GM12878 (cell line): ENCODE measurements around the gene SPAAR. TPM values are rescaled to one million over a fixed set of nuclear protein-coding genes. Genes with fewer than 3 reads are reported as not detected.

Source experiments
- ATAC-seq: fragments of 200-7000 bp; cut with Tn5 transposase; 3 replicates; pipeline ENCODE4 v1.9.1; 2020; ENCODE audit warnings: mild to moderate bottlenecking, moderate library complexity
- BruUV-seq: library from RNA; stranded (reverse); fragments of 400-500 nt; replicated peaks from 2 replicates; lab custom pipeline; 2021; lab: Mats Ljungman, UMichigan
- CTCF ChIA-PET: fragments of 300-600 bp; sonication (Branson Sonifier 250); formaldehyde crosslinking; extraction: SDS; loops from one replicate; lab custom pipeline; 2021; ENCODE audit warnings: inconsistent platforms; lab: Yijun Ruan, JAX
- POLR2A ChIA-PET: fragments of 350-600 bp; formaldehyde crosslinking; extraction: SDS; loops from one replicate; lab custom pipeline; 2021; ENCODE audit warnings: inconsistent platforms; lab: Charles Lee
- RAD21 ChIA-PET: fragments of 300-600 bp; sonication (Branson Sonifier 250); formaldehyde crosslinking; loops from one replicate; lab custom pipeline; 2023; ENCODE audit warnings: antibody characterized with exemption; ENCODE audit not compliant: unreplicated experiment; lab: Charles Lee
- SMC1A ChIA-PET: fragments of 300-600 bp; sonication (Branson Sonifier 250); formaldehyde crosslinking; loops from one replicate; lab custom pipeline; 2023; ENCODE audit not compliant: unreplicated experiment, uncharacterized antibody; lab: Charles Lee
- DNase-seq: peaks from one replicate; pipeline ENCODE4 v3.0.0-alpha.2; 2011; ENCODE audit warnings: low read depth, low spot score
- FAIRE-seq: peaks from 3 replicates; lab custom pipeline; 2011; peaks lifted over from hg19 to GRCh38; lab: Jason Lieb, UNC
- H2AFZ ChIP-seq: 2 replicates; pipeline ENCODE4 v1.6.0; 2011; ENCODE audit warnings: low read depth, low read length, control low read depth; ENCODE audit not compliant: control insufficient read depth
- H3K27ac ChIP-seq: 2 replicates; pipeline ENCODE4 v1.5.1; 2011; ENCODE audit warnings: control low read depth; ENCODE audit not compliant: control insufficient read depth, insufficient read depth
- H3K27me3 ChIP-seq, 2 experiments: replicated peaks in 1 of 2; 2 replicates each; pipeline versions ENCODE4 v1.6.0 to v1.6.1; 2011; ENCODE audit warnings: low read length in 1 of 2; ENCODE audit not compliant: control insufficient read depth in 2 of 2, insufficient read depth in 2 of 2
- H3K36me3 ChIP-seq, 2 experiments: 2 replicates each; pipeline ENCODE4 v1.5.1; 2011; ENCODE audit warnings: low read length in 1 of 2; ENCODE audit not compliant: control insufficient read depth in 2 of 2, insufficient read depth in 2 of 2
- H3K4me1 ChIP-seq: 2 replicates; pipeline ENCODE4 v1.6.1; 2011; ENCODE audit warnings: mild to moderate bottlenecking, low read length, moderate library complexity, mixed read lengths; ENCODE audit not compliant: control insufficient read depth, insufficient read depth
- H3K4me2 ChIP-seq: 2 replicates; pipeline ENCODE4 v1.6.0; 2011; ENCODE audit warnings: control low read depth; ENCODE audit not compliant: control insufficient read depth, insufficient read depth
- H3K4me3 ChIP-seq: fragments of 200-600 bp; sonication (generic); 2 replicates; pipeline ENCODE4 v1.5.1; 2016
- H3K79me2 ChIP-seq: 2 replicates; pipeline ENCODE4 v1.6.0; 2011; ENCODE audit warnings: low read length; ENCODE audit not compliant: control insufficient read depth, insufficient read depth
- H3K9ac ChIP-seq: 2 replicates; pipeline ENCODE4 v1.8.0; 2011; ENCODE audit warnings: low read length, control low read depth, mixed read lengths; ENCODE audit not compliant: control insufficient read depth, insufficient read depth
- H3K9me3 ChIP-seq: replicated peaks from 3 replicates; pipeline ENCODE4 v1.5.1; 2011; ENCODE audit warnings: mild to moderate bottlenecking, low read length; ENCODE audit not compliant: control insufficient read depth, insufficient read depth
- H4K20me1 ChIP-seq: 2 replicates; pipeline ENCODE4 v1.6.0; 2011; ENCODE audit not compliant: control insufficient read depth, insufficient read depth
- BCL11A ChIP-seq: IDR thresholded peaks from 2 replicates; pipeline ENCODE4 v1.6.1; 2011; ENCODE audit warnings: low read depth, low read length
- BCL3 ChIP-seq: IDR thresholded peaks from 2 replicates; pipeline ENCODE4 v1.6.1; 2011; ENCODE audit warnings: borderline replicate concordance, low read depth, mild to moderate bottlenecking, moderate library complexity, low read length; ENCODE audit not compliant: insufficient read depth, poor library complexity, severe bottlenecking
- CEBPZ ChIP-seq: fragments of 150-350 bp; IDR thresholded peaks from 2 replicates; pipeline ENCODE4 v1.6.1; 2016; ENCODE audit warnings: low read depth, low read length
- CREM ChIP-seq: IDR thresholded peaks from 2 replicates; pipeline ENCODE4 v1.6.1; 2014; ENCODE audit warnings: antibody characterized with exemption, low read depth
- EED ChIP-seq: sonication (generic); IDR thresholded peaks from 2 replicates; pipeline ENCODE4 v1.6.1; 2016; ENCODE audit warnings: antibody characterized with exemption, low read depth
- HDAC6 ChIP-seq: fragments of 200-600 bp; sonication (generic); IDR thresholded peaks from one replicate; pipeline ENCODE4 v1.8.0; 2017; ENCODE audit warnings: antibody characterized with exemption; ENCODE audit not compliant: unreplicated experiment
- JUNB ChIP-seq: IDR thresholded peaks from 2 replicates; pipeline ENCODE4 v1.6.1; 2016; ENCODE audit warnings: antibody characterized with exemption, mild to moderate bottlenecking
- MEF2B ChIP-seq: fragments of 450-650 bp; IDR thresholded peaks from 2 replicates; pipeline ENCODE4 v1.6.1; 2018; ENCODE audit warnings: mild to moderate bottlenecking, moderate library complexity; ENCODE audit not compliant: partially characterized antibody, poor library complexity, severe bottlenecking
- NFYA ChIP-seq: IDR thresholded peaks from 2 replicates; pipeline ENCODE4 v1.6.1; 2011; ENCODE audit warnings: low read depth, mild to moderate bottlenecking, low read length, improper control_type of control experiment, borderline replicate concordance
- PAX8 ChIP-seq: fragments of 450-650 bp; IDR thresholded peaks from 2 replicates; pipeline ENCODE4 v1.6.1; 2017; ENCODE audit warnings: mild to moderate bottlenecking, moderate library complexity
- PKNOX1 ChIP-seq: fragments of 450-650 bp; IDR thresholded peaks from 2 replicates; pipeline ENCODE4 v1.6.1; 2016; ENCODE audit warnings: mild to moderate bottlenecking
- RB1 ChIP-seq: fragments of 450-650 bp; formaldehyde crosslinking; IDR thresholded peaks from 2 replicates; pipeline ENCODE4 v1.6.1; 2017; ENCODE audit warnings: mild to moderate bottlenecking, borderline replicate concordance
- SMC3 ChIP-seq: IDR thresholded peaks from 2 replicates; pipeline ENCODE4 v1.6.1; 2011; ENCODE audit warnings: low read length, improper control_type of control experiment, borderline replicate concordance
- TCF3 ChIP-seq: IDR thresholded peaks from 2 replicates; pipeline ENCODE4 v1.6.1; 2012; ENCODE audit warnings: low read depth, mild to moderate bottlenecking, low read length, borderline replicate concordance; ENCODE audit not compliant: insufficient read depth
- TCF7 ChIP-seq: IDR thresholded peaks from 2 replicates; pipeline ENCODE4 v1.6.1; 2014; ENCODE audit warnings: antibody characterized with exemption, borderline replicate concordance
- ZBTB33 ChIP-seq: fragments of 450-650 bp; IDR thresholded peaks from 2 replicates; pipeline ENCODE4 v1.6.1; 2017; ENCODE audit warnings: mild to moderate bottlenecking
- ZNF274 ChIP-seq: IDR thresholded peaks from one replicate; pipeline ENCODE4 v1.8.0; 2011; ENCODE audit not compliant: insufficient read length, insufficient read depth
- WGBS: methylation state at CpG from one replicate; pipeline ENCODE4 v1.1.6; 2016; ENCODE audit warnings: low lambda C conversion rate; ENCODE audit not compliant: insufficient replicate concordance, insufficient coverage; ENCODE audit errors: missing lambda C conversion rate; 5-methylcytosine and 5-hydroxymethylcytosine counted together
- in situ Hi-C: fragments of 300-500 bp; cut with MboI; formaldehyde crosslinking; loops from 9 replicates; pipeline ENCODE4 v1.14.3; 2018; ENCODE audit warnings: mixed read lengths
- intact Hi-C: fragments of 100-400 bp; cut with micrococcal nuclease; formaldehyde crosslinking; loops from one replicate; pipeline ENCODE4 v1.14.2; 2022; ENCODE audit not compliant: unreplicated experiment
- polyA plus RNA-seq, 11 experiments: library from polyadenylated mRNA; depleted of rRNA in 4 of 11; unstranded in 6 of 11; stranded (reverse) in 5 of 11; fragments of >200 nt; fragmentation: Nextera tagmentation in 4 of 11; fragmentation: Illumina TruSeq in 1 of 11; extraction: Ambion mirVana in 4 of 11; extraction: Trizol in 1 of 11; gene quantifications; 1 replicate in 1 of 11; 2 replicates in 10 of 11; pipeline versions ENCODE4 v1.2.1 to v1.2.3, GENCODE V29; 2011 to 2016; ENCODE audit warnings: inconsistent platforms in 2 of 11, missing spikeins in 2 of 11, low read depth in 1 of 11
- total RNA-seq, 4 experiments: library from RNA; depleted of rRNA in 3 of 4; stranded (reverse); fragments of >200 nt in 3 of 4; fragmentation: Illumina TruSeq in 1 of 4; extraction: Trizol in 1 of 4; gene quantifications; 2 replicates each; pipeline versions ENCODE4 v1.2.1 to v1.2.3, GENCODE V29; 2013 to 2021

Gene SPAAR
- total and polyA plus RNA-seq, 10 of the 15 experiments (the other 5 are each of a cell fraction or from before 2014, with no cell fraction given), result not detected

- Histone ChIP-seq H3K27me3 (no peaks in the 10 kb centered on the region; a peak in 1 of 4 replicates), H3K36me3 (no peaks in the 10 kb centered on the region), H3K9me3 (peaks cover 2% of the 10 kb centered on the region; the same call in 2 of the 3 replicates), H3K4me2 (no peak overlapping the region), H3K4me3 (no peak overlapping the region), H4K20me1 (no peaks in the 10 kb centered on the region), H2AFZ (no peak overlapping the region), H3K4me1 (no peaks in the 10 kb centered on the region), H3K27ac (no peak overlapping the region), H3K79me2 (no peaks in the 10 kb centered on the region), H3K9ac (no peak overlapping the region)
- no peak for DNase-seq
- intact Hi-C loops (no loop called here), in situ Hi-C loops (no loop called here)
- no TSS peak for BruUV-seq
- 70% methylated on average over 10 of the region's 10 CpGs for WGBS
- ChIA-PET SMC1A (no interaction called here), CTCF (interaction anchor here (1.5 kb wide), 1 partner anchor 10 kb away, joined by 4 read pairs; no protein-coding TSS in a partner anchor), POLR2A (no interaction called here), RAD21 (no interaction called here)
- no peak for FAIRE-seq
- ATAC-seq, result no peak
- TF ChIP-seq SMC3 (no peak), CEBPZ (no peak), NFYA (no peak), EED (no peak), TCF3 (no peak), MEF2B (no peak), JUNB (no peak), TCF7 (no peak), HDAC6 (no peak), BCL3 (no peak), CREM (no peak), BCL11A (no peak), RB1 (no peak), PKNOX1 (no peak), ZBTB33 (no peak), PAX8 (no peak), ZNF274 (no peak)
Measured at GRCh38 chr9:35912791-35913400, 3.6 kb downstream of the SPAAR start.
